Measurements from ENCODE around the gene DHCR24.

The DHCR24 gene

DNA sequence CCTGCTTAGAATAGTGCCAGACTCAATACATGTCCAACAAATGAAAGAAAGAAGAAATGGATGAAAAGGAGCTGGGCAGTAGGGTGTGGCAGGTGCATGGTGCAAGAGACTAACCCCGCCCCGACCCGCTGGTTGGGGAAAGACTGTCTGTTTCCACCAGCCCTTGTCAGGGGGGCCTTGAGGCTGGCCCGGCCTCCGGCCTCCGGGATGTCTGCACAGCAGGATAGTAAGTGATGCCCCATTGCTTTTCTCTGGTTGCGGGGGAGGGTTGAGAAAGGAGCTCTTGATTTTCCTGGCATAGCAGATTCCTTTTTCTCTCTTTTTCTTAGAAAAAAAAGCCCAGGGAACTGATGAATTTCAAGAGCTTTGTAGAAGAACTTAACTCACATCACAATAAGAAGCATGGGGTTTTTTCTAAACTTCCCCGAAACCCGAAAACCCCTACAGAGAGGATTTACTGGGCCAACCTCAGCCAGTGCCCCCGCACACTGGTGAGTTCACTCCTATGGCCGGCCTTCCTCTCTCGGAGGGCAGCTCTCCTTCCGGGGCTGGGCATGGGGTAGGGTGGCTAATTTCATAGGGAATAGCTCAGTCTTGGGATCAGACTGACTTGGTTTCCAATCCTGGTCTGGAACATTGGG lies 73.4 kb downstream of the DHCR24 start:
- DNase-seq = no peak

DNA sequence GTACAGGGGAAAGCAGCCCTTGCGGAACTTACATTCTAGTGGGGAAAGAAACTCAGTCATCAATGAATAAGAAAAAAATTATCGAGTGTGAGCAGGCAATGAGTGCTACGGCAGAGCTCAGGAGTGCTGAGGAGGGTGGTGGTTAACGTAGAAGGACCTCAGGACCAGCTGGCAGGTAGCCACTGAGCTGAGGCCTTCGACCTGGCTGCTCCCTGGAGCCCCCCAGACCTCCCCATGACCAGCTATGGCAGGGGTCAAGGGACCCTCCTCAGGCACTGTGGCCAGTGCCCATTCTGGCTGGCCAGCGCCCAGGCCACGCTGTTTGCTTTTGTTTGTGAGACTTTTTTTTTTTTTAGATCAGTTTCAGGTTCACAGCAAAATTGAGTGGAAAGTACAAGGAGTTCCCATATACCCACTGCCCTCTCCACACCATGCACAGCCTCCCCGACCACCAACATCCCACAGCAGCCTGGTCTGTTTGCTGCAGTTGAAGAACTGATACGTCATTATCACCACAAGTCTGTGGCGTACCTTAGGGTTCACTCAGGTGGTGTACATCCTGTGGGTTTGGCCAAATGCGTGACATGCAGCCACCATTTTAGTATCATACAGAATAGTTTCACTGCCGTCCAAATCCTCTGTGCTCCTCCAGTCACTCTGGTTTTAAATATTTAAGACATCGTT lies 74.1 kb downstream of the DHCR24 start:
- no peak for DNase-seq

DNA sequence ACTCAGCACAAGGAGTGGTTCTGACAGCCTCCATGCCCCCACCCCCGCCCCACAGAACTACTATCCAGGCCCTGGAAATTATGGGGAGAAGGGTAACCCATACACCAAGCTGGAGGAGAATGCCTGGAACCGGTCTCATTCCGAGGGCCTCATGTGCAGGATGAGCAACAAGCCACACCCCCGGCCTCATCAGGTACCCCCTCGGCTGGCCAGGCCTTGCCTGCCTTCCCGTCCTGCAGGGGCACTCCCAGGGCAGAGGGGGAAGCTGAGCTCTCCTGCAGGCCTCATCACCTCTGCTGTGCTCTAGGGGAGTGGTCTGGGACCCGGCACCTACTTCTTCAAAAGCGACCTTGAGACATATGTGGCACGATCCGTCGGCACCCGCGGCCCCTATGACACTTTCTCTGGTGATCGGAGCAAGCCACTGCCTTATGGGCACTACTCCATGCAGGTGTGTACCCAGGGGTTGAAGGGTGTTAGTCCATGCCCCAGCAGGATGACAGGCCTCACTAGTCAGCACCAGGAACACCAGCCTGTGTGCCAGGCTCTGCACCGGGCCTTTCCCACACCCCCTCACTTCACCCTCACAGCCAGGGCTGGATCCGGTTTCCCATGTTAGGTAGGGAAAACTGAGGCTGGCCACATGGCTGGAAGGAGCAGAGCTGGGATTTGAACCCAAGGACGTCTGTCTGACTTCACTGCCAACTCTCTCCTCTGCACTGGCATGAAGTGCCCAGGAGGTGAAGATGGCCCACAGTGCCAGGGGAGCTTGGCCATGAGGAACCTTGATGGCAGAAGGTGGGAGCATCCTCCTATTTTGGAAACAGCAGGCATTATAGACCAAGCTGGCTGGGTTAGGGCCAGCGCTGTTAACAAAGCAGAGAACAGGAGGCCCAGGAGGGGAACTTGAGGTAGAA lies 75.0 kb downstream of the DHCR24 start:
- DNase-seq = no peak

DNA sequence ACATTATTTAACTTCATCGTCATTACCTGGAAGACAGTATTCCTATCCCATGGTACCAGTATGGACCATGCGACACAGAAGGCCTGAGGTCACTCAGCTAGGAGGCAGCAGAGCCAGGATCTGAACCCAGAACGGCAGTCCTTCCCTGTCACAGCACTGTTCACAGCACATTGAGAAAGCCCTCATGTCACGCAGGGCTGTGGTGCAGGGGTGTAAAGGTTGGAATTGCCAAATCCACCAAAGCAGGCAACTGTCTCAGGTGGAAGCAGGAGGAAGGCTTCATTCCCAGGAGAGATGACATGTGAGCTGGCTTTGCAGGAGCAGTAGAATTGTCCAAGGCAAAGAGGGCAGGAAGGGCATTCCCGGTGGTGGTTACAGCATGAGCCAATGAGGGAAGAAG lies 75.9 kb downstream of the DHCR24 start:
- no peak for DNase-seq

DNA sequence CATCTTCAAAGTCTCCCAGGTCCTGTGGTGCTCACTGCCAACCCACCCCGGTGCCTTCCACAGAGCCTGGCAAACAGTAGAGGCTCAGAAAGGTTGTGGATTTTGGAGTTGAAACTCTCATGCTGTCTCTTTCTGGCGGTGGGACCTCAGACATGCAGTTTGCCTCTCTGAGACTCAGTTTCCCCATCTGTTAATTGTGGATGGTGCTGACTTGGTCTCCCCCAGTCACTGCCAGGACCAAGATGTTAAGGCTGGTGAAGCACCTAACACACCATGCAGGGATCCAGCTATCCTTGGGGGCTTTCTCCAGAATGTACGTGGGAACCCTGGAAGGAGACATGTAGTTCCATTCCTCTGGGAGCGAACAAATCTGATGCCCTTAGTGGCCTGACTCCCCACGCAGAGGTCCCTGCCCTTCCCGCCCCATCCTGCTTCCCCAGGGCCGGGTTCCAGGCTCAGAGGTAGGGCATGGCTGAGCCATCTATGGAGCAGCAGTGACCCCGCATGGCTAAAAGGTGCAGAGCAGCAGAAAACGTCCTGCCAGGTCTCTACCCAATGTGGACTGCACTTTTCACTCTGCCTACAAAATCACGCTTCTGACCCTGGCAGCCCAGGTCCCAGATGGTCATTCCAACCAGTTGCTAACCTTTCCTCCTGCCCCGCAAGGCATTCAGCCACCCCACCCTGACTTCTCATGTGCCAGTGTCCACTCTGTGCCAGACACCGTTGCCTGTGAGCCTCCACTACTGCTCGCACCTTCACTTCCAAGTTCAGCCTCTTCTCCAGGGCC lies 76.6 kb downstream of the DHCR24 start:
- peak in 1 of 2 donors; percentile 33 for DNase-seq

DNA sequence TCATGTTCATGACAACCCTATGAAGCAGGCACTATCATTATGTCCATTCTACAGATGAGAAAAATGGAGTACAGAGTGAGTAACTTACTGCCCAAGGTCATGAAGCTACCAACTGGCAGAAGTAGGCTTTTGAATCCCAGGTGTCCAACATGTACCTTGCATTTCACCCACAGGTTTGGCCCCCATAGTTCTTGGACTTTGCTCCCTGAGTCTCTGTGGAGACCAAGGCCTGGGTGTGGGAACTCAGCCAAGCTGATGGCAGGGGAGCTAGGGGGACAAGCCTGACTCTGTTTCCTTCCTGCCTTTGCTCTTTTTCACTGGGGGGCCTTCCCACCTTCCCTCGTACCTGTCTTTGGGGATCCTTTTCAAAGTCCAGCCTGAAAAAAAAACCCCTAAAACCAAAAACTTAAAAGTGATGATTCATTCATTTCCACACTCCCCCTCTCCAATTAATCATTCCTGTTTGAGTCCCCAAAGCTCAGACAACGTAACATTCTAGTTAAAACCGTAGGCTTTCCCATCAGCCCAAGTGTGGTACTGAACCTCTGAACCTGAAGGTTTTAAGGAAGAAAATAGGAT lies 77.4 kb downstream of the DHCR24 start:
- no peak for DNase-seq

DNA sequence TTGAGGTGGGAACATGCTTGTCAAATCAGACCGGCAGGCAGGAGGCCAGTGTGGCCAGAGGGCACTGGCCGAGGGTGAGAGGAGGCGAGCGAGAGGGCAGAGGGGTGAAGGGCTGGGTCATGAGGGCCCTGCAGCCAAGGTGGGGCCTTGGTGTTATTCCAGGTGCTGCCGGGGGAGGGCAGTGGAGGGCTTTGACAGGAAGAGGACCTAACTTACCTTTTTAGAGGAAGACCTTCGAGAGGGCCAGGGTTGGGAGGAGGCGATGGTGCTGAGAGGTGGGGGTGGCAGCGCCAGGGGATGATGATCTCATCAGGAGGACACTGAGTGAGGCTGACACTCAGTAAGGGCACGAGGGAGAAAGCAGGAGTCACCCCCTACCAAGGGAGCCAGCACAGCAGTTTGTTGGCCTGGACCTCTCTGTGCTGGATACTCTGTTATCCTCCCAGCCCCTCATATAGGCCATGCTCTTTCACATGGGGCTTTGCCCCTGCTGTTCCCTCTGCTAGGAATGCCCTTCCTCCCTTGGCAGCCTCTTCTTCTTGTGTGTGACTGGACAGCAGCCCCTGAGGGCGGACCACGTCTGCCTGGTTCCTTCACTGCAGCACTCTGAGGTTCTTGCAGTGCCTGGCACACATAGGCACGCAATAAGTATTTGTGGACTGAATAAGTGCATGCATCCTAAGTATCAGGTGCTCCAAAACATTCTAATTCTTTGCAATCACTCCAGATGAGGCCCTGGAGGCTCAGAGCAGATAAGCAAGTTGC lies 78.4 kb downstream of the DHCR24 start:
- no peak for DNase-seq

DNA sequence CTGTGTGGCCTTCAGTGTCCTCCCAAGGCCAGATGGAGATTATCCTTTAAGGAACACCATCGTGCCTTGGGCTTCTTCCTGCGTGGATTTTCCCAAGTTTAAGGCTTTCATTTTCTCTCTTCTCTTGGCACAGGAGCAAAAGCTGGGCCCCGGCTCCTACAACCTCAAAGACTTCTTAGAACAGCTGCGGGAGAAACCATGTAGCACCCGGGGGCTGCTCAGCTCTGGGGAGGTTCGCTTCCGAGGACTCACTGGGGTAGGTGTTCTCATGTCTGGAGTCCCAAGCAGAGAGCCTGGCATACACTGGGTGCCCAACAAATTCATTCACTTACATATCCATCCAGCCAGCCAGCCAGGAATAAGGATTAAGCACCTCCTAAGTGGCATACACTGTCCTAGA lies 79.2 kb downstream of the DHCR24 start:
- DNase-seq = no peak

DNA sequence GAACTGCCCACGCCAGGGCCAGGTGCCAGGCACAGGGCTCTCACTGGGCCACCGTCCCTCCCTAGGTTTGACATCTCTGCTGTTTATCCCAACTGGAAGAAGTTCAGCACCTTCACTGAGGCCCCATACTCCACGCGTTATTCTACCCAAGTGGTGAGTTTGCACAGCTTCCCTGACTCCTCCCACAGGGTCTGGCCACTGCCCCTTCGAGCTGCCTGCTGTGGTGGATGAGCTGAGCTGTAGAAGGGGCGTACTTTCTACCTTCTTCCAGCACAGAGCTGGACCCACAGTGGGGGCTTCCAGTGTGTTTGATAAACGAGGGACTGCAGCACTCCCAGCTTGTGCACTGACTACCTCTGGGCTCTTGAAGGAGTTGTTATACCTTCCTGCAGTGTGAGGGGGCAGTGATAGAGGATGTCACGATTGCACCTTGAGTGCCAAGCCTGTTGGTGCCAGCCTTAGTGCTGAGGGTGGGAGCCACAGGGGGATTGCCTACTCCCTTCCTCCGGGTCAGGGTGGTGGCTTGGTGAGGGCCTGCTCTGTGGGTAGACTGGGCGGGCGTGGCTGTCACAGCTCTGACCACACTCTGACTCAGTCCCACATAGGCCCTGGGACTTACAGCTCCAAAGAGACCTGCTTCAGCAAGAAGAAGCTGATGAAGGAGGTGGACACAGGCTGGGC lies 79.9 kb downstream of the DHCR24 start:
- peak in 1 of 2 donors; percentile 31 for DNase-seq

DNA sequence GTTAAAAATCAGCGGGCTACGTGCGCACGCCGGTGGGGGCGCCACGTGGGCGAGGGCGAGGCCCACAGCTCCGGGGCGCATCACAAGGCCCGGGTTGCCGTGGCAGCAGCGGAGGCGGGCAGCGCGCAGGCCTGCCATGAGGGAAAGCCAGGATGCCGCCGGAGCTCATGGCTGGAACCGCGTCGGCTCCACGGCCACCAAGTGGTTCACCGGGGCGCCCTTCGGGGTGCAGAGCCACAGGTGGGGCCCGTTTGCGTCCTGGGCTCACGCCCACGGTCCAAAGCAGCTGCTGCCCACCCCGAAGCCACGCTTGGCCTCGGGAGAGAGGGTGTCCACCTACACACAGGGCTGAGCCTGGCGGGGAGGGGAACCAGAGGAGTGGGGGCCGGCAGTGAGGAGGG lies 81.0 kb downstream of the DHCR24 start:
- DNase-seq = no peak

DNA sequence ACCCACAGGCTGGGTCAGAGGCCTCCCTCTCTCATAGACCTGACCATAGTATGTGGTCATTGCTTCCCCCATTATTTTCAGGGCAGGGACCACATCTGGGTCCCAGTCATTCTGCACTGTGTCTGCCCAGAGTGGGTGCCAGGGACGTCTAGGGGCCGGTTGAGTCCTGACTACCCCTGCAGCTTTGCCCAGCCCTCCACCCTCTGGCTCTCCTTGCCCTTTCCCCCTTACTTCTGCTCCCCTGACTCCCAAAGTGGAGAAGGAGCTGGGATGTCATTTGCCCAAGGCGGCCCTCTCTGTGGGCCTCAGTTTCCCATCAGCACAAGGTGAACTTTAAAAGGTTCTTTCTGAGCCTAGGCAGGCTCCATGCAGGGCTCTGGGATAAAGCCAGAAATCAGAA lies 81.5 kb downstream of the DHCR24 start:
- no peak for DNase-seq

DNA sequence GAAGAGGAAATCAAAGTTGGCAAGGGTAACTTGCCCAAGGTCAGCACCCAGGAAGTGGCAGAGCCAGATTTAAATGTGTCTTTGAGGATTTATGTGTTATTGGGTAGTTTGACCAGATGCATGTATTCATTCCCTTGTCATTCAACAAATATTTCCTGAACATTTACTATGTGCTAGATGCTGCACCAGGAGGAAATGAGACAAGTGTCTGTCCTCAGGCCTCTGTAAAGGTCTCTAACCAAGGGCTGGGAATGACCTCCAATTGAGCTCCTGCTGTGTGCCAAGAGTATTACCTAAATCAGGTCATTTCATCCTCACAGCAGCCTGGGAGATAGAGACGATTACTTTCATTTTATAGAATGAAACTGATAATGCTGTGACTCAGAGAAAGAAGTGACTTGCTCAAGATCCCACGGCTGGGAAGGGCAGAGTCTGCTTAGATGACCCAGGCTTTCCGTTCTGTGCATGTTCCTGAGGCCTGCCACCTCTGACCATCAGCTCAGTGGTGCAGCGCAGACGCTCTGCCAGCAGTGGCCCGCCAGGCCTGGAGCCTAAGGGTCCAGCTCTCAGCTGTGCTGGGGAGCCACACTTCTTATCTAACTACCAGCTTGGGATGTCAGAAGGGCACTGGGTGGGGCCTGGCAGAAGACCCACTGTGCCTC lies 82.4 kb downstream of the DHCR24 start:
- DNase-seq = no peak

DNA sequence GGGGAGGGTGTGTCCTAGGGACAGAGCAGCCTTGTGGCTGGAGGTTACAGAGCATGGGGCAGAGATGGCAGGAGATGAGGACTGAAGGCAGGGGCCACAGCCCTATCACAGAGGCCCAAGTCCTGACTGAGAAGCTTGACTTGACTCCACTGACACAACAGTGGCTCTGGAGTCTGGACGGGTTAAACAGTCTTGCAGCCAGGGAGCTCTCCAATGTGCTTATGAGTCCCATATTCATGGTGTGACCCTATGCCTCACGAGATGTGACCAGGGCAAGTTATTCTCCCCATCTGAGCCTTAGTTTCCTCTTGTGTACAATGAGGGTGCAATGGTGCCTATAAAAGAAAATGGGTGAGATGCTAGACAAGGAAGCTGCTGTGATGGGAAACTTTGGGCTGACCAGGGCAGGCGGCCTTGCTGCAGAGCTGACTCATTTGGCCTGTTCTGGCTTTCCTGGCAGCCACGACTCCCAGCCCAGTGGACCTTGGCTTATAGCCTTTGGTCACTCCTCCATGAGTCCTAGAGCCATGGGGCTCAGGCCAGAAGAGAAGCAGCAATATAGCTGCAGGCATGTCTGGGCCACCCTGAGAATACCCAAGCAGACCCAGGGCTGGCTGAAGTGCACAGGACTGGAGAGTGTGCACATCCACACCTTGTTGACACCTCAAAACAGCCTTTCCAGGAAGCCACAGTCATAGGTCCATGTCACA lies 83.1 kb downstream of the DHCR24 start:
- no peak for DNase-seq

DNA sequence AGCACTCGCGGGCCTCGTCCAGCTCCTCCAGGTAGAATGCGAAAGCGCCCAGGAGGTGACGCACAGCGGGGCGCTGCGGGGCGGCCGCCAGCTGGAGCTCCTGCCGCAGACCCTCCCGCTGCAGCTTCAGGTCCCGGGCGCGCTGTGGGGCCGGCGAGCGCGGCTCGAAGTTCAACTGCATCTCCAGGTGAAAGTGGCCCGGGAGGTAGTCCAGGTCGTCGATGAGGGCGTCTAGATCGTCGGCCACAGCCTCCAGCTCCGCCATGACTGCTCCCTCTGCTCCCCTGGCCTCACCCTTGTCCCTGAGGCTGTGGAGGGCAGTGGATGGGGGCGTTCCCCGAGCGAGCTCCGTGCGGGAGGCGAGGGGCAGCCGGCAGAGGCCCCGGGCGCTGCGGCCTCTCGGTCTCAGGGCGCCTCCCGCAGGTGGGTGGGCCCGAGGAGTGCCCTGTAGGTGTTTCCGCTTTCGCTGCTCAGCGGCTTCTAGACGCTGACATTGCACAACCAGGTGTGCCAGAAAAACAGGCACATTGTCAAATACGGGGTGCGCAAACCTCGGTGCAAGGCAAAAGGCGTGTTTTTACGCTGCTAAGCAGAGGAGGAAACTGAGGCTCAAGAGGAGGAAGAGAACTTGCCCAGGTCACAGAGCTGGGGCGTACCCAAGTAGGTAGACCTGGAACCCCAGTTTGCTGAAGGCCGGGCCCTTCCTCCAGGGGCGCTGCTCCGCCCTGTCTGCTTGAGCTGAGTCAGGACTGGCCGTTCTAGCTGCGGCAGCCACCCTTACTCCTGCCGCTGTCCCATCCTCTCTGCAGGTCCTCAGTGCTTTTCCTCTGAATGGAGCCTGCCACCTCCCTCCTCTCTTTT lies 85.9 kb downstream of the DHCR24 start, which contains the start of gene TTC22:
TTC22 (minus strand) TSS at position 425 of the 861 bp plus-strand sequence; CDS start at position 265, 160 bp downstream.
- DNase-seq = peak in 1 of 2 donors; percentile 25

DNA sequence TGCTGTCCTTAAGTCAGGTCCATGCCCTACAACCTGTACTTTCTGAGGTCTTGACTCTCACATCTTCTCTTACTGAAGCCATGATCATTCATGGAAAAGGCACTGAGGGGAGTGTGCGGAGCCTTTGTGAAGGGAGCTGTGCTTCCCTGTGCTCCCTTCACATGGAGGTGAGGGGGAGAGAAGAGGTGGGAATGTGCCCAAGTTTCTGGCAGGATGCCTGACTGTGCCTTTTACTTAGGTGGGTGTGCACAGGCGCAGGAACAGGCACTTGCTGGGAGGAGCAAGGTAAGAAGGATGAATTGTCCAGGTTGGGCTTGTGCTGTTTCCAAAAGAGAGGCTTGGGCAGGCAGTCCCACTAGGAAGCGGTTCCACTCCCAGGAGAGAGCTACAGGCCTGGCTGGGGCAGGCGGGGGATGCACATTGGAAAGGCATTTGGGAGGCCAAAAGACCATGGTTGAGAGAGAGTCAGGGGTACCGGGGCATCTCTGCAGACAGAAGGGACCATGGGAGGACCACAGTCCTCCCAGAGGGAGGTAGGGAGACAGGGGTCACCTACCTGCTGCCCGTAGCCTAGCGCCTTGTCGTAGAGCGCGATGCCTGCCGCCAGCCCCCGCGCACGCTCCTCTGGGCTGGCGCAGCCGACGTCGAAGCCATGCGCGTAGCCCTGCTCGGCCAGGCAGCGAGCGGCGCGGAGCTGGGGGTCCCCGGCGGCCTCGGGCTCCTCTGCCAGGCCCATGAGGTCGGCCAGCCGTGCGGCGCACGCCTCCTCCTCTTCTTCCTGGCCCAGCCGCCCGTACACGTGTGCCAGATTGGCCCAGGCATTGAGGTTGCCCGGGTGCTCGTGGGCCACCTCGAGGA lies 86.7 kb downstream of the DHCR24 start:
- DNase-seq = no peak

Measured in bone marrow (tissue), 2 donors.